GM18498 (cell line): ENCODE measurements around the gene CFAP157.

Source experiments
- ATAC-seq: cut with Tn5 transposase; IDR thresholded peaks from one replicate; pipeline ENCODE4 v1.9.1; 2021; ENCODE audit warnings: mild to moderate bottlenecking, moderate library complexity; ENCODE audit not compliant: unreplicated experiment

The CFAP157 gene

GRCh38 chr9:127706836-127707241, at the start of gene CFAP157:
Gene CFAP157 (plus strand): TSS chr9:127706988. CDS start chr9:127707032, 44 bp downstream.
- no peak for ATAC-seq

GRCh38 chr9:127658428-127658827, 48.4 kb upstream of the CFAP157 start:
- ATAC-seq = no peak

GRCh38 chr9:127660886-127661741, 45.7 kb upstream of the CFAP157 start:
- no peak for ATAC-seq

- ATAC-seq = no peak
Observed at GRCh38 chr9:127662617-127663016, 44.2 kb upstream of the CFAP157 start.

- ATAC-seq = no peak
Observed at GRCh38 chr9:127664324-127664677, 42.5 kb upstream of the CFAP157 start.

GRCh38 chr9:127664678-127665507, 41.9 kb upstream of the CFAP157 start:
- no peak for ATAC-seq

GRCh38 chr9:127667127-127667844, 39.5 kb upstream of the CFAP157 start:
- no peak for ATAC-seq

GRCh38 chr9:127667906-127668305, 38.9 kb upstream of the CFAP157 start:
- no peak for ATAC-seq

GRCh38 chr9:127673234-127673633, 33.6 kb upstream of the CFAP157 start:
- ATAC-seq = no peak

GRCh38 chr9:127676638-127677037, 30.1 kb upstream of the CFAP157 start:
- ATAC-seq = no peak

- ATAC-seq = no peak
Observed at GRCh38 chr9:127679506-127679905, 27.3 kb upstream of the CFAP157 start.

GRCh38 chr9:127680226-127680625, 26.6 kb upstream of the CFAP157 start:
- ATAC-seq = no peak

- ATAC-seq = no peak
Observed at GRCh38 chr9:127680846-127681245, 25.9 kb upstream of the CFAP157 start.

GRCh38 chr9:127682351-127683136, 24.2 kb upstream of the CFAP157 start:
- ATAC-seq = no peak

- ATAC-seq = no peak
Observed at GRCh38 chr9:127683723-127684122, 23.1 kb upstream of the CFAP157 start.

- no peak for ATAC-seq
Observed at GRCh38 chr9:127684576-127684975, 22.2 kb upstream of the CFAP157 start.

- no peak for ATAC-seq
Observed at GRCh38 chr9:127686461-127687393, 20.1 kb upstream of the CFAP157 start.

GRCh38 chr9:127689329-127690000, 17.3 kb upstream of the CFAP157 start:
- no peak for ATAC-seq

GRCh38 chr9:127690735-127691134, 16.1 kb upstream of the CFAP157 start:
- no peak for ATAC-seq
